Natural killer cell (primary cell): ENCODE data around the gene EPHB1. TPM values are rescaled to one million over a fixed set of nuclear protein-coding genes. Genes with fewer than 3 reads are reported as not detected.

Experiments used
- ATAC-seq, 3 donors: fragments of 150-1000 bp in 2 of 3; fragments of 200-7000 bp in 1 of 3; cut with Tn5 transposase; 1 replicate in 1 of 3; 2 replicates in 2 of 3; pipeline ENCODE4 v1.10.0; 2021; ENCODE audit warnings: mild to moderate bottlenecking in 2 of 3, moderate library complexity in 2 of 3
- DNase-seq, 2 donors: peaks; one replicate each; pipeline versions ENCODE4 v3.0.0 to v3.0.0-alpha.2; 2013 to 2021; ENCODE audit warnings: mixed read lengths in 1 of 2
- H3K27ac ChIP-seq: one replicate; pipeline ENCODE4 v1.5.1; 2013; ENCODE audit warnings: mild to moderate bottlenecking, low read length
- H3K27me3 ChIP-seq: one replicate; pipeline ENCODE4 v1.6.1; 2013; ENCODE audit warnings: low read length; ENCODE audit not compliant: control insufficient read depth, insufficient read depth
- H3K36me3 ChIP-seq: one replicate; pipeline ENCODE4 v1.6.1; 2013; ENCODE audit warnings: low read length; ENCODE audit not compliant: control insufficient read depth, insufficient read depth
- H3K4me1 ChIP-seq: one replicate; pipeline ENCODE4 v1.6.1; 2013; ENCODE audit warnings: low read length; ENCODE audit not compliant: control insufficient read depth, insufficient read depth
- H3K4me3 ChIP-seq: one replicate; pipeline ENCODE4 v1.5.1; 2013; ENCODE audit warnings: low read length
- H3K9me3 ChIP-seq: one replicate; pipeline ENCODE4 v1.6.1; 2013; ENCODE audit warnings: low read length; ENCODE audit not compliant: control insufficient read depth, insufficient read depth
- H3K27ac Mint-ChIP-seq, 2 donors: one replicate each; pipeline ENCODE4 v1.8.0; 2022; ENCODE audit warnings: mild to moderate bottlenecking in 2 of 2, mixed read lengths in 2 of 2, moderate library complexity in 1 of 2
- H3K27me3 Mint-ChIP-seq, 2 donors: one replicate each; pipeline ENCODE4 v1.8.0; 2022; ENCODE audit warnings: low read depth in 2 of 2, mixed read lengths in 2 of 2
- H3K36me3 Mint-ChIP-seq: one replicate; pipeline ENCODE4 v1.8.0; 2022; ENCODE audit warnings: mixed read lengths
- H3K4me1 Mint-ChIP-seq, 2 donors: one replicate each; pipeline ENCODE4 v1.8.0; 2022; ENCODE audit warnings: mixed read lengths in 2 of 2
- H3K4me3 Mint-ChIP-seq: one replicate; pipeline ENCODE4 v1.8.0; 2022; ENCODE audit warnings: mild to moderate bottlenecking, moderate library complexity, mixed read lengths
- H3K9me3 Mint-ChIP-seq, 2 donors: one replicate each; pipeline ENCODE4 v1.8.0; 2022; ENCODE audit warnings: mixed read lengths in 2 of 2
- CTCF ChIP-seq: fragments of 200-600 bp; IDR thresholded peaks from one replicate; pipeline ENCODE4 v1.8.0; 2022; ENCODE audit warnings: antibody characterized with exemption
- WGBS: methylation state at CpG from one replicate; pipeline ENCODE4 v1.1.7; 2013; ENCODE audit warnings: missing lambda C conversion rate; ENCODE audit not compliant: insufficient coverage; 5-methylcytosine and 5-hydroxymethylcytosine counted together
- intact Hi-C: fragments of 100-400 bp; cut with micrococcal nuclease; formaldehyde crosslinking; loops from one replicate; pipeline ENCODE4 v1.14.2; 2022
- total RNA-seq, 4 donors: library from RNA; stranded (reverse); fragments of 120-200 nt in 1 of 4; gene quantifications; one replicate each; pipeline versions ENCODE4 v1.2.3 to v1.2.4, GENCODE V29; 2013 to 2022

The EPHB1 gene
- total RNA-seq, 3 donors from 2014 or later (not counting 1 experiment from before 2014, with no cell fraction given), result 0.60 TPM; not detected in 2

- Histone ChIP-seq H3K36me3 (no peaks in the 10 kb centered on the region), H3K27ac (no peak overlapping the region), H3K27me3 (no peaks in the 10 kb centered on the region), H3K9me3 (no peaks in the 10 kb centered on the region), H3K4me1 (no peaks in the 10 kb centered on the region), H3K4me3 (no peak overlapping the region)
- TF ChIP-seq CTCF, result no peak
- intact Hi-C loops, result no loop called here
- H3K4me1 Mint-ChIP-seq, result no peaks in the 10 kb centered on the region
- H3K27ac Mint-ChIP-seq, result no peak overlapping the region
- ATAC-seq (no peak), DNase-seq (no peak)
- H3K27me3 Mint-ChIP-seq, result no peaks in the 10 kb centered on the region
- H3K9me3 Mint-ChIP-seq, result no peaks in the 10 kb centered on the region
- no peak overlapping the region for H3K4me3 Mint-ChIP-seq
- 95% methylated on average over 1 of the region's 1 CpG for WGBS
- H3K36me3 Mint-ChIP-seq, result no peaks in the 10 kb centered on the region
These were observed 451.0 kb downstream of the EPHB1 start for GRCh38 chr3:135246027-135246426.

DNA sequence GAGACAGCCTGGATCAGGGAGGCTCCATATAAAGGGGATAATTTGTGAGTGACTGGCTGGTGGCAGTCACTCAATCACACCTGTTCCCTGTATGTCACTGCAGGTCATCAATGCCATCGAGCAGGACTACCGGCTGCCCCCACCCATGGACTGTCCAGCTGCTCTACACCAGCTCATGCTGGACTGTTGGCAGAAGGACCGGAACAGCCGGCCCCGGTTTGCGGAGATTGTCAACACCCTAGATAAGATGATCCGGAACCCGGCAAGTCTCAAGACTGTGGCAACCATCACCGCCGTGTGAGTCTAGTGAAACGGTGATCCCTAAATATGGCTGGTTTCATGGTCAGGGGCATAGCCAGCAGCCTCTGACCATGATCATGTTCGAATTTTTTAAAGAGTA lies 453.2 kb downstream of the EPHB1 start:
- no peak overlapping the region for H3K4me3 Mint-ChIP-seq
- H3K4me3 ChIP-seq, result no peak overlapping the region
- H3K9me3 ChIP-seq, result no peaks in the 10 kb centered on the region
- no peaks in the 10 kb centered on the region for H3K27me3 Mint-ChIP-seq
- no peak for TF ChIP-seq CTCF
- H3K9me3 Mint-ChIP-seq, result no peaks in the 10 kb centered on the region
- no peak overlapping the region for H3K27ac Mint-ChIP-seq
- 88% methylated on average over 12 of the region's 12 CpGs for WGBS
- H3K36me3 ChIP-seq, result no peaks in the 10 kb centered on the region
- intact Hi-C loops, result no loop called here
- ATAC-seq (peak in 1 of 3 donors; percentile 2), DNase-seq (no peak)
- H3K36me3 Mint-ChIP-seq, result no peaks in the 10 kb centered on the region
- no peaks in the 10 kb centered on the region for H3K4me1 ChIP-seq
- no peak overlapping the region for H3K27ac ChIP-seq
- no peaks in the 10 kb centered on the region for H3K4me1 Mint-ChIP-seq
- H3K27me3 ChIP-seq, result no peaks in the 10 kb centered on the region

DNA sequence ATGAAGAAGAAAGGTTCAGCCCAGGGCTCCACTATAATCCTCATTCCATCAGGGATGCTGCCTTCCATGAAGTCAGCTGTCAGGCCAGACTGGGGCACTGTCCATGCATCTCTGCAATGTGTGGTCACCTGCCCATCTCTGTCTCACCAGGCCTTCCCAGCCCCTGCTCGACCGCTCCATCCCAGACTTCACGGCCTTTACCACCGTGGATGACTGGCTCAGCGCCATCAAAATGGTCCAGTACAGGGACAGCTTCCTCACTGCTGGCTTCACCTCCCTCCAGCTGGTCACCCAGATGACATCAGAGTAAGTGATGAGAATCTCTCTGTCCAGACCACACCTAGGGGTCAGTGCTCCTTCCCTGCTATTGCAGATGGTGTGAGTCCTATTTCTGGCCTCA lies 454.1 kb downstream of the EPHB1 start:
- TF ChIP-seq CTCF, result no peak
- no peak overlapping the region for H3K4me3 Mint-ChIP-seq
- no peaks in the 10 kb centered on the region for H3K4me1 Mint-ChIP-seq
- no peaks in the 10 kb centered on the region for H3K4me1 ChIP-seq
- DNase-seq, result no peak
- intact Hi-C loops, result no loop called here
- no peaks in the 10 kb centered on the region for H3K27me3 Mint-ChIP-seq
- no peak overlapping the region for H3K27ac ChIP-seq
- H3K36me3 Mint-ChIP-seq, result no peaks in the 10 kb centered on the region
- no peaks in the 10 kb centered on the region for H3K9me3 ChIP-seq
- H3K36me3 ChIP-seq, result no peaks in the 10 kb centered on the region
- no peak overlapping the region for H3K4me3 ChIP-seq
- WGBS, result 93% methylated on average over 5 of the region's 5 CpGs
- no peaks in the 10 kb centered on the region for H3K27me3 ChIP-seq
- no peaks in the 10 kb centered on the region for H3K9me3 Mint-ChIP-seq
- ATAC-seq, result no peak
- no peak overlapping the region for H3K27ac Mint-ChIP-seq

DNA sequence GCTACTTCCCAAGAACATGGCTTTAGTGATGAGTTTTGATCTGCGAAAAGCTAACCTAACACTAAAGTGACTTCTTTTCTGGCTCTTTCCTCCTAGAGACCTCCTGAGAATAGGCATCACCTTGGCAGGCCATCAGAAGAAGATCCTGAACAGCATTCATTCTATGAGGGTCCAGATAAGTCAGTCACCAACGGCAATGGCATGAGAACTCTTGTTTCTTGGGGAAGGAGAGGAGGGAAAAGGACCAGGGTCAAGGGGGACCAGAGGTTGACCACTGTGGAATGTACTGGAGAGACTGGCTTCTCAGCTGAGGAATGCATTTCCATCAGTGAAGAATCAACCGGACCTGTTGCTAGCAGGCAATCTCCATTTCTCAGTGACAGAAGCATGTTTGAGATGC lies 463.9 kb downstream of the EPHB1 start:
- no peak for DNase-seq
- Histone ChIP-seq H3K4me3 (no peak overlapping the region), H3K27me3 (no peaks in the 10 kb centered on the region), H3K27ac (no peak overlapping the region), H3K9me3 (no peaks in the 10 kb centered on the region), H3K4me1 (no peaks in the 10 kb centered on the region), H3K36me3 (no peaks in the 10 kb centered on the region)
- Mint-ChIP-seq H3K27ac (no peak overlapping the region), H3K4me1 (no peaks in the 10 kb centered on the region), H3K36me3 (no peaks in the 10 kb centered on the region), H3K27me3 (no peaks in the 10 kb centered on the region), H3K4me3 (no peak overlapping the region), H3K9me3 (peaks cover 4% of the 10 kb centered on the region in 2 donors)
- intact Hi-C loops, result no loop called here
- 89% methylated on average over 3 of the region's 3 CpGs for WGBS
- no peak for ATAC-seq
- TF ChIP-seq CTCF, result no peak
